ENCODE data around the gene CARM1. TPM values are rescaled to one million over a fixed set of nuclear protein-coding genes. Genes with fewer than 3 reads are reported as not detected.

CARM1 gene
- polyA plus RNA-seq, 2 of the 4 experiments (the other 2 are of a cell fraction): 15.2 to 32.2 TPM

DNA sequence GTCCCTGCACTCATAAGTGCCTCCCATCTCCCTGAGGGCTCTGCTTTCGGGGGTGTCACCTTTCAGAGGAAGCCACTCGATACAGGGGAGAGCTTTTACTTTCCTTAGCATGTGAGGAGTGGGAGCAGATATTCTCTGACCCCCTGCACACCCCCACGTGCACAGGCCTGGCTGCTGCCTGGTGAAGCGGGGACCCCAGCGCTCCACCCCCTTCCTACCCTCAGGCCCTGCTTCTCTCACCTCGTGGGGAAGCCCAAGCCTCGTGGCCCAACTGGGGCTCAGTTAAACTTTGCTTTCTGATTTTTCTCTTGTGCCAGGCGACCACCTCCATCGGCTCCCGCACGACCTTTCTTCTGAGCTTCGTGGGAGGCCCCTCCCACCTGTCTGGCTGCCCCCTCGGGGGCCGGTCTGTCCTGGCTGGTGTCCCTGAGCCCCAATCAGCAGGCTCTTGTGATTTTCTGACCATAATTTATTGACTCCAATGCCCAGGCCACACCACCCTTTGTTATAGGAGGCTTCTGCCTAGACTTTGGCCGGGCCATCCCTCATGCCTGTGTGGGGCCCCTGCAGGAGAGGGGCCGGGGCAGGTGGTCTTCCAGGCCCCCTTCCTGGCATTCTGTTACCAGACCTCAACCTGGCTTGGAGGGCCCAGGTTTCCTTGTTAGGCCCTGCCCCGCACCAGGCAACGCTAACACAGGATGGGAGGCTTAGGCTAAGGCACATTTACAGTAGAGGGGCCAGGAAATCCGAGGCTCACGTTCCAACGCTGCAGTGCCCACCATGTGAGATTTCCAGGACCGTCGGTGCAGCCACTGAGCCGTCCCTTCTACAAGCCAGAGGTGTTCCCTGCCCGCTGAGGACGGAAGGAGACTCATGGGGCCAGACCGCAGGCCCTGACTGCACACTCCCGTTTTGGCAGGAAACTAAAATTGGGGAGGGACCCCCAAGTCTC lies 39.1 kb upstream of the CARM1 start:
- no peak for FAIRE-seq
- ChIA-PET CTCF (interaction anchor here (1.2 kb wide), 1 partner anchor 32 kb away, joined by 6 read pairs; no protein-coding TSS in a partner anchor), POLR2A (no interaction called here)
- TF ChIP-seq, protein P1, sequence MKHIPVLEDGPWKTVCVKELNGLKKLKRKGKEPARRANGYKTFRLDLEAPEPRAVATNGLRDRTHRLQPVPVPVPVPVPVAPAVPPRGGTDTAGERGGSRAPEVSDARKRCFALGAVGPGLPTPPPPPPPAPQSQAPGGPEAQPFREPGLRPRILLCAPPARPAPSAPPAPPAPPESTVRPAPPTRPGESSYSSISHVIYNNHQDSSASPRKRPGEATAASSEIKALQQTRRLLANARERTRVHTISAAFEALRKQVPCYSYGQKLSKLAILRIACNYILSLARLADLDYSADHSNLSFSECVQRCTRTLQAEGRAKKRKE (CRISPR knock-in tag; IDR thresholded peaks at IDR 0.05; ENCODE audit: low read depth): no peak
- Histone ChIP-seq H3K4me2 (no peak overlapping the region), H3K9me3 (peaks cover 7% of the 10 kb centered on the region), H3K4me3 (no peak overlapping the region), H3K4me1 (peaks cover 8% of the 10 kb centered on the region; the same call in 2 of the 3 replicates), H3K27ac (no peak overlapping the region)
- no peak for DNase-seq (ENCODE audit: low read depth in 1 of 2, low spot score in 1 of 2)
- ATAC-seq: no peak
- 83% methylated on average over 24 of the region's 28 CpGs for WGBS (ENCODE audit: missing lambda C conversion rate)

DNA sequence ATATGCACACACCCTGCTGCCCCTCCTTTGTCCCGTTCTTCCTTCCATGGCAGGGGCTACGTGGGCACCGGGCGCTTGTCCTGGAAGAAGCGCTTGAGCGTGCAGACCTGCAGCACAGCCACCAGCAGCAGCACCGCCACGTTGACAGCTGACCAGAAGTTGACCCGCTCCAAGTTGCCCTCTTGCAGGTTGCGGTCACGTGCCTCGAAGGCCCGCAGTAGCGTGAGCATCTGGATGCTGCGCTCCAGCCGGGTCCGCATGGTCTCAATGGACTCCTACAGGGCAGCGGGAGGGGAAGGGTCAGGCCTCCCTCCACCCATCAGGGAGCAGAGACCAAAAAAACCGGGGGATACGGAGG lies 38.4 kb upstream of the CARM1 start:
- POLR2A ChIA-PET: no interaction called here

More for the DNA sequence above, 38.4 kb upstream of the CARM1 start:
- H3K4me1 ChIP-seq: peaks cover 8% of the 10 kb centered on the region; the same call in 2 of the 3 replicates
- peaks cover 7% of the 10 kb centered on the region for H3K9me3 ChIP-seq
- 95% methylated on average over 11 of the region's 20 CpGs for WGBS (ENCODE audit: missing lambda C conversion rate)
- no peak overlapping the region for H3K4me3 ChIP-seq
- no peak for FAIRE-seq
- no peak for TF ChIP-seq ZSCAN20 (CRISPR knock-in tag; IDR thresholded peaks at IDR 0.05)
- TF ChIP-seq, protein P2, sequence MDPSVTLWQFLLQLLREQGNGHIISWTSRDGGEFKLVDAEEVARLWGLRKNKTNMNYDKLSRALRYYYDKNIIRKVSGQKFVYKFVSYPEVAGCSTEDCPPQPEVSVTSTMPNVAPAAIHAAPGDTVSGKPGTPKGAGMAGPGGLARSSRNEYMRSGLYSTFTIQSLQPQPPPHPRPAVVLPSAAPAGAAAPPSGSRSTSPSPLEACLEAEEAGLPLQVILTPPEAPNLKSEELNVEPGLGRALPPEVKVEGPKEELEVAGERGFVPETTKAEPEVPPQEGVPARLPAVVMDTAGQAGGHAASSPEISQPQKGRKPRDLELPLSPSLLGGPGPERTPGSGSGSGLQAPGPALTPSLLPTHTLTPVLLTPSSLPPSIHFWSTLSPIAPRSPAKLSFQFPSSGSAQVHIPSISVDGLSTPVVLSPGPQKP (IDR thresholded peaks at IDR 0.05; ENCODE audit: low read depth, low read length): no peak
- TF ChIP-seq, protein P3, sequence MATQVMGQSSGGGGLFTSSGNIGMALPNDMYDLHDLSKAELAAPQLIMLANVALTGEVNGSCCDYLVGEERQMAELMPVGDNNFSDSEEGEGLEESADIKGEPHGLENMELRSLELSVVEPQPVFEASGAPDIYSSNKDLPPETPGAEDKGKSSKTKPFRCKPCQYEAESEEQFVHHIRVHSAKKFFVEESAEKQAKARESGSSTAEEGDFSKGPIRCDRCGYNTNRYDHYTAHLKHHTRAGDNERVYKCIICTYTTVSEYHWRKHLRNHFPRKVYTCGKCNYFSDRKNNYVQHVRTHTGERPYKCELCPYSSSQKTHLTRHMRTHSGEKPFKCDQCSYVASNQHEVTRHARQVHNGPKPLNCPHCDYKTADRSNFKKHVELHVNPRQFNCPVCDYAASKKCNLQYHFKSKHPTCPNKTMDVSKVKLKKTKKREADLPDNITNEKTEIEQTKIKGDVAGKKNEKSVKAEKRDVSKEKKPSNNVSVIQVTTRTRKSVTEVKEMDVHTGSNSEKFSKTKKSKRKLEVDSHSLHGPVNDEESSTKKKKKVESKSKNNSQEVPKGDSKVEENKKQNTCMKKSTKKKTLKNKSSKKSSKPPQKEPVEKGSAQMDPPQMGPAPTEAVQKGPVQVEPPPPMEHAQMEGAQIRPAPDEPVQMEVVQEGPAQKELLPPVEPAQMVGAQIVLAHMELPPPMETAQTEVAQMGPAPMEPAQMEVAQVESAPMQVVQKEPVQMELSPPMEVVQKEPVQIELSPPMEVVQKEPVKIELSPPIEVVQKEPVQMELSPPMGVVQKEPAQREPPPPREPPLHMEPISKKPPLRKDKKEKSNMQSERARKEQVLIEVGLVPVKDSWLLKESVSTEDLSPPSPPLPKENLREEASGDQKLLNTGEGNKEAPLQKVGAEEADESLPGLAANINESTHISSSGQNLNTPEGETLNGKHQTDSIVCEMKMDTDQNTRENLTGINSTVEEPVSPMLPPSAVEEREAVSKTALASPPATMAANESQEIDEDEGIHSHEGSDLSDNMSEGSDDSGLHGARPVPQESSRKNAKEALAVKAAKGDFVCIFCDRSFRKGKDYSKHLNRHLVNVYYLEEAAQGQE (IDR thresholded peaks at IDR 0.05): no peak
- TF ChIP-seq JUN (IDR thresholded peaks at IDR 0.05): no peak
- TF ChIP-seq ZNF302 (CRISPR knock-in tag; IDR thresholded peaks at IDR 0.05): no peak
- TF ChIP-seq NFE2L2 (conservative IDR thresholded peaks at IDR 0.05; ENCODE audit: low read length): no peak
- no peak for TF ChIP-seq CHD2 (IDR thresholded peaks at IDR 0.05; ENCODE audit: low read length, partially characterized antibody)
- no peak for TF ChIP-seq SREBF2 (IDR thresholded peaks at IDR 0.05)
- TF ChIP-seq MAFK (IDR thresholded peaks at IDR 0.05; ENCODE audit: partially characterized antibody): no peak
- TF ChIP-seq, protein P4, sequence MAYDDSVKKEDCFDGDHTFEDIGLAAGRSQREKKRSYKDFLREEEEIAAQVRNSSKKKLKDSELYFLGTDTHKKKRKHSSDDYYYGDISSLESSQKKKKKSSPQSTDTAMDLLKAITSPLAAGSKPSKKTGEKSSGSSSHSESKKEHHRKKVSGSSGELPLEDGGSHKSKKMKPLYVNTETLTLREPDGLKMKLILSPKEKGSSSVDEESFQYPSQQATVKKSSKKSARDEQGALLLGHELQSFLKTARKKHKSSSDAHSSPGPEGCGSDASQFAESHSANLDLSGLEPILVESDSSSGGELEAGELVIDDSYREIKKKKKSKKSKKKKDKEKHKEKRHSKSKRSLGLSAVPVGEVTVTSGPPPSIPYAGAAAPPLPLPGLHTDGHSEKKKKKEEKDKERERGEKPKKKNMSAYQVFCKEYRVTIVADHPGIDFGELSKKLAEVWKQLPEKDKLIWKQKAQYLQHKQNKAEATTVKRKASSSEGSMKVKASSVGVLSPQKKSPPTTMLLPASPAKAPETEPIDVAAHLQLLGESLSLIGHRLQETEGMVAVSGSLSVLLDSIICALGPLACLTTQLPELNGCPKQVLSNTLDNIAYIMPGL (CRISPR knock-in tag; IDR thresholded peaks at IDR 0.05; ENCODE audit: borderline replicate concordance): no peak
- no peak overlapping the region for H3K4me2 ChIP-seq
- CTCF ChIA-PET: no interaction called here
- DNase-seq (ENCODE audit: low read depth in 1 of 2, low spot score in 1 of 2): no peak
- no peak for ATAC-seq
- no peak overlapping the region for H3K27ac ChIP-seq

Measured in A549 (cell line).